ENCODE results near the gene ANTKMT.
"Not testable (repeated sequence)": the region's sequence is repeated elsewhere in the genome, so short reads cannot be mapped to it uniquely, and the experiment has no call there.

ANTKMT gene

GRCh38 chr16:681746-682427, 39.1 kb upstream of the ANTKMT start:
- DNase-seq = no peak

GRCh38 chr16:682493-683395, 38.2 kb upstream of the ANTKMT start:
- no peak for DNase-seq

- DNase-seq = no peak
Measured at GRCh38 chr16:683396-684070, 37.4 kb upstream of the ANTKMT start.

- peak; percentile 98 for DNase-seq
Measured at GRCh38 chr16:684071-684794, 36.7 kb upstream of the ANTKMT start, which contains the start of gene JMJD8. Gene JMJD8, minus strand, starts transcription at chr16:684334. Its CDS starts 15 bp downstream, at chr16:684319.

GRCh38 chr16:684961-685696, 35.8 kb upstream of the ANTKMT start:
- DNase-seq = no peak

GRCh38 chr16:685967-686366, 35.0 kb upstream of the ANTKMT start:
- no peak for DNase-seq

GRCh38 chr16:686459-687260, 34.3 kb upstream of the ANTKMT start:
- DNase-seq = no peak

GRCh38 chr16:687499-687898, 33.4 kb upstream of the ANTKMT start:
- no peak for DNase-seq

GRCh38 chr16:689175-689897, 31.6 kb upstream of the ANTKMT start:
- no peak for DNase-seq

GRCh38 chr16:691242-691641, 29.7 kb upstream of the ANTKMT start:
- not testable (repeated sequence) for DNase-seq

- DNase-seq = no peak
Measured at GRCh38 chr16:692356-693108, 28.4 kb upstream of the ANTKMT start.

- DNase-seq = no peak
Measured at GRCh38 chr16:693364-693763, 27.6 kb upstream of the ANTKMT start.

GRCh38 chr16:693766-694165, 27.2 kb upstream of the ANTKMT start:
- DNase-seq = no peak

- DNase-seq = no peak
Measured at GRCh38 chr16:694187-694862, 26.6 kb upstream of the ANTKMT start.

GRCh38 chr16:694863-695354, 26.0 kb upstream of the ANTKMT start:
- DNase-seq = no peak

- DNase-seq = no peak
Measured at GRCh38 chr16:695355-696089, 25.4 kb upstream of the ANTKMT start.

- DNase-seq = no peak
Measured at GRCh38 chr16:698911-699671, 21.9 kb upstream of the ANTKMT start.
